ENCODE data around the gene DGKZ. TPM values are rescaled to one million over a fixed set of nuclear protein-coding genes. Genes with fewer than 3 reads are reported as not detected.

Gene DGKZ
- total and polyA plus RNA-seq, 10 of the 15 experiments (the other 5 are each of a cell fraction or from before 2014, with no cell fraction given) = 0.50 to 78.4 (median 39.5) TPM

DNA sequence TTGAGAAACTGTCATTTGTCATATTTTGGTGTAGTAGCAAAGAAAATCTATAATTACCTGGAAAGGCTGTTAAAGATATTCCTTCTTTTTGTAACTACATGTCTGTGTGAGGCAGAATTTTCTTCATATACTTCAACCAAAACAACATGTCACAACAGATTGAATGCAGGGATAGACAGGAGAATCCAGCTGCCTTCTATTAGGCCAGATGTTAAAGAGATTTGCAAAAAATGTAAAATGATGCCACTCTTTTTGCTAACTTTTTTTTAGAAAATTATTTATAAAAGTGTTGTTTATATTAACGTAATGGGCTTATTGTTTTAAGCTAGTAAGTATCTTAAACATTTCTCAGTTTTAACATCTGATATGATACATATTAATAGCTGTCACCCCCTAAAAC is 12.7 kb downstream of the DGKZ start (continued):
- TF ChIP-seq, protein P1, sequence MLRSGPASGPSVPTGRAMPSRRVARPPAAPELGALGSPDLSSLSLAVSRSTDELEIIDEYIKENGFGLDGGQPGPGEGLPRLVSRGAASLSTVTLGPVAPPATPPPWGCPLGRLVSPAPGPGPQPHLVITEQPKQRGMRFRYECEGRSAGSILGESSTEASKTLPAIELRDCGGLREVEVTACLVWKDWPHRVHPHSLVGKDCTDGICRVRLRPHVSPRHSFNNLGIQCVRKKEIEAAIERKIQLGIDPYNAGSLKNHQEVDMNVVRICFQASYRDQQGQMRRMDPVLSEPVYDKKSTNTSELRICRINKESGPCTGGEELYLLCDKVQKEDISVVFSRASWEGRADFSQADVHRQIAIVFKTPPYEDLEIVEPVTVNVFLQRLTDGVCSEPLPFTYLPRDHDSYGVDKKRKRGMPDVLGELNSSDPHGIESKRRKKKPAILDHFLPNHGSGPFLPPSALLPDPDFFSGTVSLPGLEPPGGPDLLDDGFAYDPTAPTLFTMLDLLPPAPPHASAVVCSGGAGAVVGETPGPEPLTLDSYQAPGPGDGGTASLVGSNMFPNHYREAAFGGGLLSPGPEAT (IDR thresholded peaks at IDR 0.05; ENCODE audit: low read depth) = no peak
- TF ChIP-seq ELK1 (IDR thresholded peaks at IDR 0.05; ENCODE audit: low read depth, low read length) = no peak

- H3K4me1 ChIP-seq (ENCODE audit: control insufficient read depth, insufficient read depth, low read length) = peaks cover 20% of the 10 kb centered on the region
- BruUV-seq (replicated peaks) = no TSS peak
- H3K4me3 ChIP-seq = peak overlapping the region; percentile 65
- peaks cover 0 to 8% of the 10 kb centered on the region in 2 experiments; a peak in 3 of 4 replicates for H3K36me3 ChIP-seq (ENCODE audit: control insufficient read depth in 2 of 2, insufficient read depth in 2 of 2, low read length in 1 of 2)
- peak overlapping the region; percentile 86 for H3K4me2 ChIP-seq (ENCODE audit: control insufficient read depth, insufficient read depth)
- 18% methylated on average over 7 of the region's 7 CpGs for WGBS (ENCODE audit: insufficient coverage, insufficient replicate concordance, low lambda C conversion rate, missing lambda C conversion rate)
- in situ Hi-C loops (cut with MboI) = no loop called here
- intact Hi-C loops (cut with micrococcal nuclease; ENCODE audit: unreplicated experiment) = no loop called here
- ATAC-seq (peak; percentile 67), DNase-seq (ENCODE audit: low read depth, low spot score) (no peak), FAIRE-seq (peak; percentile 76)
- POLR2A ChIA-PET = interaction anchor here (0.6 to 3.2 kb wide), 9 partner anchors 9 to 236 kb away, joined by 3 to 32 read pairs (median 5); partner anchors contain the start of gene DGKZ
- RAD21 ChIA-PET (ENCODE audit: unreplicated experiment) = interaction anchor here (0.7 to 3.1 kb wide), 12 partner anchors 8 to 122 kb away, joined by 3 to 38 read pairs (median 4); partner anchors contain the start of gene DGKZ
- no peaks in the 10 kb centered on the region for H3K27me3 ChIP-seq (replicated peaks in 1 of 2; ENCODE audit: control insufficient read depth in 2 of 2, insufficient read depth in 2 of 2, low read length in 1 of 2)
- peaks cover 29% of the 10 kb centered on the region for H3K79me2 ChIP-seq (ENCODE audit: control insufficient read depth, insufficient read depth, low read length)
- CTCF ChIA-PET = interaction anchor here (0.7 to 19.9 kb wide), 14 partner anchors 5 to 257 kb away, joined by 3 to 423 read pairs (median 4); partner anchors contain the start of genes ATG13, DGKZ and HARBI1
- SMC1A ChIA-PET (ENCODE audit: uncharacterized antibody, unreplicated experiment) = interaction anchor here (0.7 to 6.0 kb wide), 13 partner anchors 10 to 158 kb away, joined by 3 to 70 read pairs (median 4); partner anchors contain the start of gene DGKZ
- no peaks in the 10 kb centered on the region for H3K9me3 ChIP-seq (replicated peaks; ENCODE audit: control insufficient read depth, insufficient read depth, low read length)
- H4K20me1 ChIP-seq (ENCODE audit: control insufficient read depth, insufficient read depth) = no peaks in the 10 kb centered on the region
- H2AFZ ChIP-seq (ENCODE audit: control insufficient read depth, low read depth, low read length) = peak overlapping the region; percentile 68
- H3K27ac ChIP-seq (ENCODE audit: control insufficient read depth, insufficient read depth) = peak overlapping the region; percentile 90
- TF ChIP-seq, protein P2, sequence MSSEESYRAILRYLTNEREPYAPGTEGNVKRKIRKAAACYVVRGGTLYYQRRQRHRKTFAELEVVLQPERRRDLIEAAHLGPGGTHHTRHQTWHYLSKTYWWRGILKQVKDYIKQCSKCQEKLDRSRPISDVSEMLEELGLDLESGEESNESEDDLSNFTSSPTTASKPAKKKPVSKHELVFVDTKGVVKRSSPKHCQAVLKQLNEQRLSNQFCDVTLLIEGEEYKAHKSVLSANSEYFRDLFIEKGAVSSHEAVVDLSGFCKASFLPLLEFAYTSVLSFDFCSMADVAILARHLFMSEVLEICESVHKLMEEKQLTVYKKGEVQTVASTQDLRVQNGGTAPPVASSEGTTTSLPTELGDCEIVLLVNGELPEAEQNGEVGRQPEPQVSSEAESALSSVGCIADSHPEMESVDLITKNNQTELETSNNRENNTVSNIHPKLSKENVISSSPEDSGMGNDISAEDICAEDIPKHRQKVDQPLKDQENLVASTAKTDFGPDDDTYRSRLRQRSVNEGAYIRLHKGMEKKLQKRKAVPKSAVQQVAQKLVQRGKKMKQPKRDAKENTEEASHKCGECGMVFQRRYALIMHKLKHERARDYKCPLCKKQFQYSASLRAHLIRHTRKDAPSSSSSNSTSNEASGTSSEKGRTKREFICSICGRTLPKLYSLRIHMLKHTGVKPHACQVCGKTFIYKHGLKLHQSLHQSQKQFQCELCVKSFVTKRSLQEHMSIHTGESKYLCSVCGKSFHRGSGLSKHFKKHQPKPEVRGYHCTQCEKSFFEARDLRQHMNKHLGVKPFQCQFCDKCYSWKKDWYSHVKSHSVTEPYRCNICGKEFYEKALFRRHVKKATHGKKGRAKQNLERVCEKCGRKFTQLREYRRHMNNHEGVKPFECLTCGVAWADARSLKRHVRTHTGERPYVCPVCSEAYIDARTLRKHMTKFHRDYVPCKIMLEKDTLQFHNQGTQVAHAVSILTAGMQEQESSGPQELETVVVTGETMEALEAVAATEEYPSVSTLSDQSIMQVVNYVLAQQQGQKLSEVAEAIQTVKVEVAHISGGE (CRISPR knock-in tag; IDR thresholded peaks at IDR 0.05) = no peak
- no peak for TF ChIP-seq SIN3A (IDR thresholded peaks at IDR 0.05; ENCODE audit: low read depth, low read length)
- no peak for TF ChIP-seq TCF3 (IDR thresholded peaks at IDR 0.05; ENCODE audit: borderline replicate concordance, insufficient read depth, low read depth, low read length)
- TF ChIP-seq LARP7 (IDR thresholded peaks at IDR 0.05) = 0 out of 2 replicates have a peak, but pooled peaks have one; percentile 23
- peak overlapping the region; percentile 86 for H3K9ac ChIP-seq (ENCODE audit: control insufficient read depth, insufficient read depth, low read length)
Observed at GRCh38 chr11:46360878-46361277, 13.6 kb downstream of the DGKZ start.

All from GM12878 (cell line).